Prostate gland (tissue), 2 donors: ENCODE results near the gene BPIFB3. TPM values are rescaled to one million over a fixed set of nuclear protein-coding genes. Genes with fewer than 3 reads are reported as not detected.

Source experiments
- DNase-seq: peaks from one replicate; pipeline ENCODE4 v3.0.0-alpha.2; 2019; ENCODE audit warnings: low spot score
- H3K27ac ChIP-seq, 2 donors: fragments of 200-600 bp; sonication (generic); 2 replicates each; pipeline ENCODE4 v1.5.1; 2017 to 2019
- H3K27me3 ChIP-seq: fragments of 200-600 bp; sonication (generic); replicated peaks from 2 replicates; pipeline ENCODE4 v1.5.1; 2019; ENCODE audit not compliant: insufficient read depth
- H3K36me3 ChIP-seq, 2 donors: fragments of 200-600 bp; sonication (generic); 1 replicate in 1 of 2; 2 replicates in 1 of 2; pipeline versions ENCODE4 v1.5.1 to v1.8.1; 2017 to 2019
- H3K4me1 ChIP-seq: fragments of 200-600 bp; sonication (generic); replicated peaks from 2 replicates; pipeline ENCODE4 v1.5.1; 2019
- H3K4me3 ChIP-seq, 2 donors: fragments of 200-600 bp; sonication (generic); 2 replicates each; pipeline ENCODE4 v1.5.1; 2017 to 2019
- H3K9me3 ChIP-seq: fragments of 200-600 bp; sonication (generic); 2 replicates; pipeline ENCODE4 v1.5.1; 2017
- POLR2A ChIP-seq: fragments of 450-650 bp; IDR thresholded peaks from one replicate; pipeline ENCODE4 v1.6.1; 2016; ENCODE audit warnings: antibody characterized with exemption, mild to moderate bottlenecking
- POLR2AphosphoS5 ChIP-seq: sonication (generic); formaldehyde crosslinking; IDR thresholded peaks from one replicate; pipeline ENCODE4 v1.6.1; 2017; ENCODE audit warnings: antibody characterized with exemption
- WGBS: methylation state at CpG from one replicate; pipeline ENCODE4 v1.1.5; 2018; 5-methylcytosine and 5-hydroxymethylcytosine counted together
- intact Hi-C: fragments of 100-400 bp; cut with DNase I; formaldehyde crosslinking; loops from one replicate; pipeline ENCODE4 v1.14.2; 2022
- total RNA-seq, 2 donors: library from RNA; depleted of rRNA; stranded (reverse); fragments of >200 nt; gene quantifications; one replicate each; pipeline ENCODE4 v1.1.0, GENCODE V29; 2016
- TF ChIP-seq, protein P1 (sequence below), 4 experiments: fragments of 200-600 bp in 2 of 4; fragments of 450-650 bp in 2 of 4; sonication (generic) in 2 of 4; IDR thresholded peaks; 1 replicate in 3 of 4; 2 replicates in 1 of 4; pipeline ENCODE4 v1.5.1; 2016 to 2019; ENCODE audit warnings: antibody characterized with exemption in 4 of 4, mild to moderate bottlenecking in 2 of 4, moderate library complexity in 2 of 4

Gene BPIFB3
- total RNA-seq, 2 donors from 2014 or later = not detected

DNA sequence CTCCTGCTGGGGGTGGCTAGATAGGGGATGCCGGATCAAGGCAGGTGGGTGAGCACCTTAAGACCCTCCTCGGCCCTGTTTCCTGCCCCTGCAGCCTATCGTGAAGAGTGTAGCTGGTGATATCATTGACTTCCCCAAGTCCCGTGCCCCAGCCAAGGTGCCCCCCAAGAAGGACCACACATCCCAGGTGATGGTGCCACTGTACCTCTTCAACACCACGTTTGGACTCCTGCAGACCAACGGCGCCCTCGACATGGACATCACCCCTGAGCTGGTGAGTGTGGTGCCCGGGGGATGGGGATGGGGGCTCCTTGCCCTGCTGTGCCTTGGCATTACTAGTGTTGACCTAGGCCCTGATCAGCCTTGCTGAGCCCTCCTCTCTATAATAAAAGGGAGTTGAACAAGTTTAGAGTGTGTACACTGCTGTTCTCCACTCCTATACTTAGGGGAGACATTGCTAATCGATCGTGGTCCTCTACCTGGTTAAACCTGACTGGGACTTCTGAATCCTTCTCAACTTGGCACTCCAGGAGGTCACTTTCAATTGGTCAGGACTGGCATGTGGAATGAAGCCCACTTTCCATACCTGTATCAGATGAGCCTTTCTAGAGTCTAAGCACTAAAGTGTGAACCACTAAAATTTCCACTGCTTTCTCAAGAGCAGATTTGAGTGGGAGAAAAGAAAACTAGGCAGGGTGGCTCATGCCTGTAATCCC lies 11.0 kb downstream of the BPIFB3 start:
- intact Hi-C loops = no loop called here
- 91% methylated on average over 11 of the region's 11 CpGs for WGBS
- Histone ChIP-seq H3K36me3 (no peaks in the 10 kb centered on the region), H3K27me3 (no peaks in the 10 kb centered on the region), H3K4me1 (no peaks in the 10 kb centered on the region), H3K9me3 (no peaks in the 10 kb centered on the region), H3K27ac (no peak overlapping the region), H3K4me3 (no peak overlapping the region)
- no peak for TF ChIP-seq POLR2A
- TF ChIP-seq POLR2AphosphoS5 = no peak
- TF ChIP-seq, protein P1, sequence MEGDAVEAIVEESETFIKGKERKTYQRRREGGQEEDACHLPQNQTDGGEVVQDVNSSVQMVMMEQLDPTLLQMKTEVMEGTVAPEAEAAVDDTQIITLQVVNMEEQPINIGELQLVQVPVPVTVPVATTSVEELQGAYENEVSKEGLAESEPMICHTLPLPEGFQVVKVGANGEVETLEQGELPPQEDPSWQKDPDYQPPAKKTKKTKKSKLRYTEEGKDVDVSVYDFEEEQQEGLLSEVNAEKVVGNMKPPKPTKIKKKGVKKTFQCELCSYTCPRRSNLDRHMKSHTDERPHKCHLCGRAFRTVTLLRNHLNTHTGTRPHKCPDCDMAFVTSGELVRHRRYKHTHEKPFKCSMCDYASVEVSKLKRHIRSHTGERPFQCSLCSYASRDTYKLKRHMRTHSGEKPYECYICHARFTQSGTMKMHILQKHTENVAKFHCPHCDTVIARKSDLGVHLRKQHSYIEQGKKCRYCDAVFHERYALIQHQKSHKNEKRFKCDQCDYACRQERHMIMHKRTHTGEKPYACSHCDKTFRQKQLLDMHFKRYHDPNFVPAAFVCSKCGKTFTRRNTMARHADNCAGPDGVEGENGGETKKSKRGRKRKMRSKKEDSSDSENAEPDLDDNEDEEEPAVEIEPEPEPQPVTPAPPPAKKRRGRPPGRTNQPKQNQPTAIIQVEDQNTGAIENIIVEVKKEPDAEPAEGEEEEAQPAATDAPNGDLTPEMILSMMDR (IDR thresholded peaks at IDR 0.05) = no peak
- no peak for DNase-seq

DNA sequence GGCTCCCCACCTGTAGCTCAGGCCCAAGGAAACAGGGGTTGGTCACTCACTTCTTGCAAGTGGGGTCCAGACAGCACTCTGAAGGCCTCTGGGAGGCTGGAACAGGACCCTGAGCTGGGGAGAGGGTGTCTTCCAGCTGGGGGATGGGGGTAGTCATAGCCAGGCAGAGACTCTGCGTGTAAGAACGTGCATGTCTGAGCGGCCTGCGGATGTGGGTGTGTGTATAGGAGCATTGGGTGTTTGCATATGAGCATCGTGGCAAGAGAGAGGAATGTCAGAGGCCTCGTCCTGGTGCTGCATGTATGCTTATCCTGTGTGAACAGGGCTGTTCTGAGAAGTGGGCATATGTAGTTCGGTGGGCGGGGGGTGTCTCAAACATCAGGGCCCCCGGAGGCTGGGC lies 12.1 kb downstream of the BPIFB3 start:
- Histone ChIP-seq H3K36me3 (no peaks in the 10 kb centered on the region), H3K4me1 (no peaks in the 10 kb centered on the region), H3K4me3 (no peak overlapping the region), H3K27ac (no peak overlapping the region), H3K27me3 (no peaks in the 10 kb centered on the region), H3K9me3 (no peaks in the 10 kb centered on the region)
- DNase-seq = no peak
- TF ChIP-seq POLR2AphosphoS5 = no peak
- WGBS = 56% methylated on average over 9 of the region's 9 CpGs
- intact Hi-C loops = no loop called here

DNA sequence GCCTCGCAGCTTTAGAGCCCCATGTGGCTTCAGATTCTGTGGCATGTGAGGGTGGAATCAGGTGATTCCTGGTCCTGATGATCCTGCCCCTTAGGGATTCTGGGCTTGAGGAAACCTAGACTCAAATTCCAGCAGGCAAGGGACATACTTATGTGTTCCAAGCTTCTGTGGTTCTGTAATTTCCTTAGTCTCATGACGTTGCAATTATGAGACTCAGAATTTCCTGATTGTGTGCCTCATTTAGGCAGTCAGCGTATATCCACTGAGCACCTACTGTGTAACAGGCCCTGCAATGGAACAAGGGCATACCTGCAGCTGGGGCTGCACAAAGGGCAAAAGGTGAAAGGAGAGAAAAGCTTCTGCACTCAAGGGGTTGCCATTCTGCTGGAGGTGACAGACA lies 14.1 kb downstream of the BPIFB3 start:
- TF ChIP-seq POLR2AphosphoS5 = no peak
- H3K9me3 ChIP-seq = no peaks in the 10 kb centered on the region
- no peaks in the 10 kb centered on the region for H3K36me3 ChIP-seq
- intact Hi-C loops = no loop called here
- DNase-seq = no peak
- H3K4me1 ChIP-seq = no peaks in the 10 kb centered on the region
- WGBS = 79% methylated on average over 3 of the region's 3 CpGs
- H3K27ac ChIP-seq = no peak overlapping the region
- H3K27me3 ChIP-seq = no peaks in the 10 kb centered on the region
- no peak overlapping the region for H3K4me3 ChIP-seq

DNA sequence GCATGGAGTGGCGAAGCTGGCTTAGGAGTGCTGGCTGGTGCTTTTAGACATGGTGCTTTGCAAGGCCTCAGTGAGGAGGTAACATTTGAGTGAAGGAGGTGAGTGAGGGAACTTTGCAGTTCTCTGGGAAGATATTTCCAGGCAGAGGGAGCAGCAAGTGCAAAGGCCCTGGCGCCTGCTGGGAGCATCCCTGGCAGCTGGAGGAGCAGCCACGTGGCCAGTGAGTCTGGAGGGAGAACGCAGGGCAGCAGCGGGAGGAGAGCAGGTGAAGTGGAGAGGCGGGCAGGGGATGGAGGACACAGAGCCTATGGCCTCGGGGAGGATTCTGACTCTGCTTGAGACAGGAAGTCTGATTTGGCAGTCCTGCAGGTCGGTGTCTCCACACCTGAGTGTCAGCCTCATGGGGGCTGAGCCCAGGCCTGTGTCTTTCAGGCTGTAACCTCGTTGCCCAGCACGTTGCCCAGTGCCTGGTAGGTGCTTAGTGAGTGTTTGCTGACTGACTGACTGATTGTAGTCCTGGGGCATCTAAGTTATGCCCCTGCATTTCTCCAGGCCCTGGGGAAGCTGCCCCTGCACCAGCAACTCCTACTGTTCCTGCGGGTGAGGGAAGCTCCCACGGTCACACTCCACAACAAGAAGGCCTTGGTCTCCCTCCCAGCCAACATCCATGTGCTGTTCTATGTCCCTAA lies 14.7 kb downstream of the BPIFB3 start:
- DNase-seq = no peak
- Histone ChIP-seq H3K4me3 (no peak overlapping the region), H3K4me1 (no peaks in the 10 kb centered on the region), H3K27ac (no peak overlapping the region), H3K9me3 (no peaks in the 10 kb centered on the region), H3K36me3 (no peaks in the 10 kb centered on the region), H3K27me3 (no peaks in the 10 kb centered on the region)
- intact Hi-C loops = no loop called here
- TF ChIP-seq POLR2A = no peak
- TF ChIP-seq, protein P1 (IDR thresholded peaks at IDR 0.05) = no peak
- no peak for TF ChIP-seq POLR2AphosphoS5
- WGBS = 80% methylated on average over 12 of the region's 12 CpGs

DNA sequence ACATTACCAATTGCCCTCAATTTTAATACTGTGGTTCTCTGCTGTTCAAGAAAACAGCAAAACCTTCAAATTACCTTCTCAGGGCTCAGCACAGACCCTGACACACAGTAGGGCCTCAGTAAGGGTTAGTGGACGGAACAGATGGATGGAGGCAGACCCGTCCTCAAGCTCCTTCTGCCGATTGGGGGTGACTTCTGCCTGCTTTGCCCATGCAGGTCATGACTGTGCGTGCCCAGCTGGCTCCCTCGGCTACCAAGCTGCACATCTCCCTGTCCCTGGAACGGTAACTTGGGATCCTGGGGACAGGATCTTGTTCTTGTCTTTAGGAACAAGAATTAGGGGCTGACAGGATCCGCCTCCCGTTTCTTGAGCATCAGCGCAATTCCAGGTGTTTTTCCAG lies 16.0 kb downstream of the BPIFB3 start:
- Histone ChIP-seq H3K27me3 (no peaks in the 10 kb centered on the region), H3K4me1 (no peaks in the 10 kb centered on the region), H3K36me3 (no peaks in the 10 kb centered on the region), H3K4me3 (no peak overlapping the region), H3K27ac (no peak overlapping the region), H3K9me3 (no peaks in the 10 kb centered on the region)
- no peak for DNase-seq
- TF ChIP-seq POLR2AphosphoS5 = no peak
- TF ChIP-seq, protein P1 (IDR thresholded peaks at IDR 0.05) = no peak
- TF ChIP-seq POLR2A = no peak
- 84% methylated on average over 9 of the region's 9 CpGs for WGBS
- intact Hi-C loops = no loop called here
